Renal pelvis (tissue), 4 donors: Measurements from ENCODE around the gene GSE1. TPM values are rescaled to one million over a fixed set of nuclear protein-coding genes. Genes with fewer than 3 reads are reported as not detected.

ENCODE experiments used
- DNase-seq: peaks from one replicate; pipeline ENCODE4 v3.0.0-alpha.2; 2013
- polyA plus RNA-seq, 3 donors: library from polyadenylated mRNA; unstranded; fragments of 120-200 nt; gene quantifications; one replicate each; pipeline ENCODE4 v1.2.1, GENCODE V29; 2013; ENCODE audit not compliant: insufficient read length in 3 of 3

GSE1 gene
- polyA plus RNA-seq, 3 donors, result 66.7 to 81.1 (median 76.1) TPM

DNA sequence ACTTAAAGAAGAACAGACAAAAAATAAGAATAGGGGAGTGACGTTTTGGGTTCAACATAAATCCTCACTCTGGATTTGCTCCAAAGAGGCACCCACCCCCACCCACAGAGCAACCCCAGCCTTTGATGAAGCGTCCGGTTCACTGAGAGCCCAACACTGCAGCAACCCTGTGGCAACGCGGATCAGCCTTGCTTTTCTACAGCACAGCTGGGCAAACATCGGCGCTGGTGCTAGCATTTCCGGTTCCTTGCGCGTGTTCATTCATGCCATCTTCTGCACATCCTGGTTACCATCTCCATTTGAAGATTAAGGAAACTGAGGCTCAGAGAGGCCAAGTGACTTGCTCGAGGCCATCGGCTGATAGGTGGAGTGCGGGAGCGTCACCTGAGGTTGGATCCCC, 84.3 kb downstream of the GSE1 start:
- DNase-seq, result no peak

DNA sequence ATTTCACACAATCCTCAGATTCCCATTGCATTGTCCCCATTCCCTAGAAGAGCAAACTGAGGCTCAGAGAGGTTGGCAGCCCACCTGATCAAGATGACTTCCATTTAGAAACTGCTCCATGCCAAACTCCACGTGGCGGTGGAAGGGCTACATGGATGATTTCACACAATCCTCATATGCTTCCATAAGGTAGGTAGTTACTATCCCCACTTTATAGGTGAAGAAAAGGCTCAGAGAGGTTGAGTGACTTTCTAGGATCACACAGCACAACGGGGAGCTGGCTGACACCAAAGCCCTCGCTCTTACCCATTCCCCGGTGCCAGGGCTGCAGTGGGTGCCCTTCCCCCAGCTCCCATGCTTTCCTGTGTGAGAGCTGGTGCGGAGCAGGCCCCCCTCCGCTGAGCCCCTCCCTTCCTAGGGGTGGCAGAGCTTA, 85.4 kb downstream of the GSE1 start:
- no peak for DNase-seq

DNA sequence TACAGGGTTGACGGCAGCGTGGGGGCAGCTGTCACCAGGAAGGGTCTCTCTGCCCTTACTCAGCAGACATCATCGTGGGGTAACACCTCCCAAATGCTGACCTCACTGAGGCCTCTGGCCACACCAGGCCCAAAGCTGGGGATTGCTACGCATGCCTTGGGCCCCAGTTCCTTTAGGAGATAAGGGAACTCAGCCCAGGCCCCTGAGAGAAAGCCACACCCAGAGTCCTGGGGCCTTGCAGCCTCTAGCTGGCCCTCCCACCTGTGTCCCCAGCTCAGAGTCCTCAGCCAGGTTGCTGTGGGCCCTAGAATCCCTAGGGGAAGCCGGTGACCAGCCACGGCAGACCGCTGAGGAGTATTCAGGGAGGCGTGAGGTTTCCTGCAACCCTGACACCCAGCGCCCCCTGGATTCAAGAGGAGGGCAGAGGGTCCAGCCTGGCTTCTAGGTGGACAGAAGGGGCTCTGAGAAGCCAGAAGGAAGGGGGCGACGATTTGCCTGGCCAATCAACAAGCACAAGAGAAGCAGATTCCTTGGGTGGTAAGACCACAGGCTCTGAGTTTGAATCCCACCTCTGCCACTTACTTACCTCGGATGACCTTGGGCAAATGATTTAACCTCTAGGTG, 85.9 kb downstream of the GSE1 start:
- DNase-seq, result no peak

DNA sequence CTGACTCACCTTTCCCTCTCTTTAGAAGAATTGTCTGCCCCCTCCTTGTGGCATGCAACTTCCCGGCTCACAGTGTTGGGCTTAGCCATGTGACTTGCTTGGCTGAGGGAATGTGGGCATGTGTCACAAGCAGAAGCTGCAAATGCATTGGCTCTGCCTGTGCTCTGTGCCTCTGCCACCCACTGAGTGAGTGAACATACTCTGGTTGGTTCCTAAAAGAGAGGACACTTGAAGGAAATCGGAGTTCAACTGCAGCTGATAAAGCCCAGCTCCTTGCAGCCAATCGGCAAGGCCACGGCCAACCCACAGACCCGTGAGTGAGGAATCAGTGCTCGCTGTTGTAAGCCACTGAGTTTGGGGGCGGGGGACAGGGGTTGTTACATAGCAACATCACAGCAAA, 86.5 kb downstream of the GSE1 start:
- no peak for DNase-seq

DNA sequence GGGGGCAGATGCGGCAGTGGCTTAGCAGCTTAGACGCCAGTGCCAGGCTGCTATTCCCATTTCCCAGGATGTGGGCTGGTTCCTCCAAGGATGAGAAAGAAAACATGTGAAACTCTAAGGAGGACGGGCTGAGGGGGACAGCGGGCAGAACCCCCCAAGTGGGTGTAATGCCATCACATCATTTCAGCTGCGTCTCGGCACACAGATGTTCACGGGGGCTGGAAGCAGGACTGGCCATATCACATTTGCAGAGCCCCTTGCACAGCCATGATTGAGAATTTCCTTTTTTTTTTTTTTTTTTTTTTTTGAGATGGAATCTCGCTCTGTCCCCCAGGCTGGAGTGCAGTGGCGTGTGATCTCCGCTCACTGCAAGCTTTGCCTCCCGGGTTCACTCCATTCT, 90.9 kb downstream of the GSE1 start:
- DNase-seq, result no peak

DNA sequence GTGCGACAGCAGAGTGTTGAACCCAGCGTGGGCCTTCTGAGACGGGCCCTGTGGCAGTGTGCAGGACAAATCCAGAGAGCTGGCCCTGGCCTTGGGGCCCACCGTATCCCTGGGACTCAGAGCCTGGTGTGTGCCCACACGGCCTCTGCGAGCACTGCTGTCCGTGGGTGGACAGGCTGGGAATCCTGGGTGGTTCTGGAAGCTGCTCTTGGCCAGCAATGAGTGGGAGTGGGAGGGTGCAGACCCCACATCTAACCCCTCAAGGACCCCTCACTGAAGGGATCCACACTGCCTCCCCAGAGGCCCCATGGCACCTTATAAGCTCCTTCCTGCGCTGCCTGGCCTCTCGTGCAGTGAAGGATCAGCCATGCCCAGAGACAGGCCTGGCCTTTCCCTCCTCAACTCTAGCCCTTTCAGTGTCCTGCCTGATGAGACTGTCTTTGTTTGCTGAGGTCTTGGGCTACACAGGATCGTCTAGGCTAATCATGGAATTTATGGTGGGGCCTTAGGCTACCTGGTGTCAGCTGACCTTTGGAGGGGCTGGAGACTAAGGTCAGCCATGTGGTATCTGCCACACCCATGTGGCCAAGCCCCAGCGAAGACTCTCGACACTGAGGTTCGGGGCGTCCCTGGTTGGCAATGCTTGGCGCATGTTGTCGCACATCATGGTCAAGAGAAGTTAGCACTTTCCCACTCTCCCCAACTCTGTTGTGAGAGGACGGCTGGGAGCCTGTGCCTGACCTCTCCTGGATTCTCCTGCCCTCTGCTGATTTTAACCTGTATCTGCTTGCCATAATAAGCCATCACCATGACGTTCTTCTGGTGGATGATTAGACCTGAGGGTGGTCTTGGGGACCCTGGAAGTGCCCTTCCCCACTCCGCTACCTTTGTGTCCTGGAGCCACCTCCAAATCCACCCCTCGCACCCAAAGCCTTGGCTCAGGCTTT, 92.1 kb downstream of the GSE1 start:
- DNase-seq, result no peak

DNA sequence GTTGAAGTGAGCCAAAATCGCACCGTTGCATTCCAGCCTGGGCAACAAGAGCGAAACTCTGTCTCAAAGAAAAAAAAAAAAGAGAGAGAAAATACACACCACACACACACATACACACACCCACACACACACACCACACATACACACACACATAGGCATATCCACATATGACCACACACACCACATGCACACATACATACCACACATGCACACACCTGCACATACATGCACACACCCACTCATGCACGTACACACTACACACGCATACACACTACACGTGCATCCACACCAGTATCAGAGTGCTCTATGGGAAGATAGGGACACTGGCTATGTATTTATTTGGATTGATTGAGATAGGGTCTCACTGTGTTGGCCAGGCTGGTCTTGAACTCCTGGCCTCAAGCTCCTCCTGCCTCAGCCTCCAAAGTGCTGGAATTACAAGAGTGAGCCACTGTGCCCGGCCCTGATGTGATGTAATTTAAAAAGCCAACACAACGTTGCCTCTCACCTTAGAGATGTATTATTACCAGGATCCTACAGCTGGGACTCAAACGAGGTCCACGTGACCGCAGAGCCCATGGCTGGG, 93.4 kb downstream of the GSE1 start:
- no peak for DNase-seq

DNA sequence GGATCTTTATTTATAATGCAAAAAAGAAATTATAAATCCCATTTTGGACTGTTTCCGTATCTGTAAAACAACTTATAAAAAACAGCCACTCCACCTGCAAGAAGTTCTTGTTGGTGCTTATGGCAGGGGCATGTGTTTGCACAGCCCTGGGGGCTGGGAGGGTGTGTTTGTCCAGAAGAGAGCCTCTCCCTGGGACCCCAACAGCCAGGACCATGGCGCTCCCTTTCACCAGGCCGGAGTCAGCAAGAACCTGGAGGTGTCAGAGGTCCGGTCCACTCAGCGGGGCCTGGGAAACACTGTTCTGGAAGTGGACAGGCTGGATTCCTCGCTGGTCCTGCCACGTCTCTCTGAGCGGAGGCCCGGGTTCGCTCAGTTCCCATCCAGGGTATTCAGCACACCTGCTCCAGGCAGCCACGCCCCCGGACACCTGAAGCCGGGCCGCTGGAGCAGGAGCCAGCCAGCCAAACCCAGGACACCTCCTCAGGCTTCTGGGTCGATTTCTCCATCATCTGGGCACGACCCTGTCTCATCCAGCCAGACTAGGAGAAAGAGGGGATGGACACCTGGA, 94.5 kb downstream of the GSE1 start:
- no peak for DNase-seq

DNA sequence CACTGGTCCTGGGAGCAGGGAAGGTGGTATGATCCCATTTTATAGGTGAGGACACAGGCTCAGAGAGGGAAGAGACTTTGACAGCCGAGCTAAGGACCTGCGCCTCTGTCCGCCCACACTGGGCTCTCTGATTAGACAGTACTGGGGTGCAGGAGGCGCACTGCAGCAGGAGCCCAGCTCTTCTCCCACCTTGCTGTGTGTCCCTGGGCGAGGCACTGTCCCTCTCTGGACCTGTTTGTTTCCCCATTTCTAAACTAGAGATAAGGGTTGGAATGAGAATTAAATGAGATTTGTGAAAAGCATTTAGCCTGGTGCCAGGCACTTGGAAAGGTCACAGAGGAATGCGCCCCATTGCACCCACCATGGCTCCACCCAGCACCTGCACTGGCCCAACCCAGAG, 95.2 kb downstream of the GSE1 start:
- DNase-seq, result no peak

DNA sequence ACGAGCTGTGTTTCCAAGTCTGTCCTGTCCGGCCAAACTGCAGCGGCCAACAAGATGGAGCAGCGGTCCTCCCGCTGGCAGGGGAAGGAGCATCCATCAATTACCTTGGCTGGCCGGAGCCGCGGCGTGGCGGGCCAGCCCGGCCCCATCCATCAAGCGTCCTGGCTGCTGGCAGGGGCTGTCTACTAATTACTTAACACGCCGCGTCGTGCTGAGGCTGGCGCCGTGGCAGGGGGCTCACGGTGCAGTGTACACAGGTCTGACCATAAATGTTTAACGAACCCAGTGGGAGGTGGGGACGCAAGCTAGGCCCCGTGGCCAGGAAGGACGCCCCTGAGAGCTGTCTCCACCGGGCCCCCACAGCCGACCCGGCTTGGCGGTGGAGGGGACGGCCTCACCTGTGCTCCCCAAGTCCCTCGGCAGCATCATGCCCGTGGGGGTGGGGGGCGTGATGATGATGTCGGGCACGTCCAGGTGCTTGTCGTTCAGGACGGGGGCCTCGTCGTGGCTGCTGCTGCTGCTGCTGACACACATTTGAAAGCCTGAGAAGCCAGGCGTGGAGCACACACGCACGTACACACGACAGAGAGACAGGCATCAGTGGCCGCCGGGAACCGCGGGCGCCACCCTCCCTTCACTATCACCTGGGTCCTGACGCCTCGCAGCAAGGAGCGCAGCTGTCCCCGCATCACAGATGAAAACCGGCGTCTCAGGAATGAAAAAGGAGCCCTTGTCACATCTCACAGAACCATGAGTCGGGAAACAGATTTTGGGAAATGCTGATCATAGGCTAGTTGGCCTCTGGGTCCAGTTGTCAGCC, 96.9 kb downstream of the GSE1 start:
- DNase-seq, result no peak

DNA sequence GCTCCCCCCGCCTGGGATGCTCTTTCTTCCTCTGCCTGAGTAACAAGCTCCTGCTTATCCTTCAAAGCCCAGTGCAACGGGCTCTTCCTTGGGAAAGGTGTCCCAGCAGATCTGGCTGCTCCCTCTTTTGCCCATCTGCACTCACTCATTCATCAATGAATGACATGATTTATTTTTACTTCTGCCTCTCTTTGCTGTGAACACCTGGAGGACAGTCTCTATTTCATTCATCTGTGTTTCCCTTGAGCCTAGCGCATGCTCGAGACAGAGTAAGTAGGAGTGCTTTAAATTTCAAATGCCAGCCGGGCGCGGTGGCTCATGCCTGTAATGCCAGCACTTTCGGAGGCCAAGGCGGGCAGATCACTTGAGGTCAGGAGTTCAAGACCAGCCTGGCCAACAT, 97.6 kb downstream of the GSE1 start:
- DNase-seq, result no peak

DNA sequence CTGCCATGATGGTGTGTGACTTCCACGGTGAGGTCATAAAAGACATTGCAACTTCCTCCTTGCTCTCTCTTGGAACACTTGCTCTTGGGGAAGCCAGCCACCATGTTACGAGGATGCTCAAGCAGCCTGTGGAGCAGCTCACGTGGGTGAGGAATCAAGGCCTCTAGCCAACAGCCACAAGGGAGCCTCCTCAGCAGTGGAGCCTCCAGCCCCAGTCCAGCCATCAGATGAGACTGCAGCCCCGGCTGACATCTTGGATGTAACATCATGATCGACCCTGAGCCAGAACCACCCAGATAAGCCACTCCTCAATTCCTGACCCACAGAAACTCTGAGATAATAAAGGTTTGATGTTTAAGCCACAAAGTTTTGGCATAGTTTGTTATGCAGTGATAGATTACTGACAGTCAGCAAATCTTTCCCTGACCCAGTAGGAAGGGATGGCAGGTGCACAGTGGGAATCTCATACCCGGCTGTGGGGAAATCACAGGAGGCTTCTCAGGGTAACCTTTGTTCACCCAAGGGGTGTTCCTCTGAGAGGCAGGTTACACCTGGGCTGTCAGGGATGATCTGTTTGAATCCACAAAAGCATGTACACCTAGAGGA, 99.0 kb downstream of the GSE1 start:
- no peak for DNase-seq

DNA sequence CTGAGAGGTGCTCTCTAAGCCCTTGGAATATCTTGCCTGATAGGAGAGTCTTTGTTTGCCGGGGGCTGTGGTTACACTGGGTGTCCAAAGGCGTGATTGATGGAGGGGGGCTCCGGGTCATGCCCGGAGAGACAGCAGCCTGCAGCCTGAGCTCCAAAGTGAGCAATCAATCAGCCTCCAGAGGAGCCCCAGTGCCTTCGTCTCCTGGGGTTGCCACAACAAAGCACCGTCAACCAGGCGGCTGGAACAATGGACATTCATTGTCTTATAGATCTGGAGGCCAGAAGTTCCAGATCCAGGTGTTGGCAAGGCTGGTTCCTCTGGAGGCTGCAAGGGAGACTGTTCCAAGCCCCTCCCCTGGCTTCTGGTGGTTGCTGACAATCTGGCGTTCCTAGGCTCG, 99.7 kb downstream of the GSE1 start:
- no peak for DNase-seq

DNA sequence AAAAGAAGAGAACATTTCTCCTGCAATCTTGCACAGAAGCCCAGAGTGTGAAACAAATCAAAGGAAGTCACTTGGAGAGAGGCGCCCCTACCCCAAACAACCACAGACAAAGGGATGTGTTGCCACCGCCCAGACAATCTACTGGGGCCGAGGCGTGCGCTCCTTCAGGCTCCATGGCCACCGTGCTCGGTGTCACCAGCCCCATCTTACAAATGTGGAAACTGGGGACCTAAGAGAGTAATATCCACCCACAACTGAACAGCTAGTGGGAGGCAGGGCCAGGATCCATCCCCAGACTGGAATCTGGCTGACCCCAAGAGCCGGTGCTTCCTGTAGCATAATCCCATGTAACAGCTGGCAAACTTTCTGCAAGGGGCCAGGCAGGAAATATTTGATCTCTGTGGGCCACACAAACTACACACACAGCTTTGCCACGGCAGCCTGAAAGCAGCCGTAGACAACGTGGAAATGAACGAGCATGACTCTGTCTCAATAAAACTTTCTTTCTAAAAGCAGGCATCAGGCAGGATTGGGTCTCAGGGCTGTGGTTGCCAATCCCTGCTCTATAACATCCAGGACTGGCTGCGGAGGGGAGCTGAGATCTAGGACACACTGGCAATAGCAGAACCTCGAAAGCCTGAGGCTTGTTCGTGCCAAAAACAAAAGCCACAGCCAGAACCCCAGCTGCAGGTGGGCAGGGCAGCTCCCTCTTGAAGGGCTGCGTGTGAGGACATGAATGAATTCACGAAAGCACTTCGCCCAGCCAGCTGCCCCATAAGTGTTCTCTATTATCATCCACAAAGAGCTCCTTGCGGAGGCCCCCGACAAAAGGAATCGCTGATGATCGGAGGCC, 102.3 kb downstream of the GSE1 start:
- DNase-seq, result no peak

DNA sequence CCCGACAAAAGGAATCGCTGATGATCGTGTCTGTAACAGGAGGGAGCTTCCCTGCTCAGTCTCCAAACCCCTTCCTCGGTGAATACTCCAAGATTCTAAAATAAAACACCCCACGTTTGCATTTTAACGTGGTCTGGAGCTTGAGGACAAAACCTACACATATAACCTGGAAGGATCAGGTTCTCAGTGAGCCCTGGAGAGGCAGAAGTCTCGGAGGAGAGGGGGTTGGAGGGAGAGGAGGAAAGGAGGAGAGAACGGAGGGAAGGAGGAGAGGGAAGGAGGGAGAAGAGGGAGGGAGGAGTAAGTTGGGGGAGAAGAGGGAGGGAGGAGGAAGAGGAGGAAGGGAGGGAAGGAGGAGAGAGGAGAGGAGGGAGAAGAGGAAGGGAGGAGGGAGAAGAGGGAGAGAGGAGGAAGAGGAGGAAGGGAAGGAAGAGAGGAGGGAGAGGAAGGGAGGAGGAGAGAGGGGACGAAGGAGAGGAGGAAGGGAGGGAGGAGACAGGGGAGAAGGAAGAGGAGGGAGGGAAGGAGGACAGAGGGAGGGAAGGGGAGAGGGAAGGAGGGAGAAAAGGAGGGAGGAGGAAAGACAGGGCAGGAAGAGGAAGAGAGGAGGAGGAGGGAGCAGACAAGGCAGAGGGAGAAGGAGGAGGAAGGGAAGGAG, 103.0 kb downstream of the GSE1 start:
- no peak for DNase-seq

DNA sequence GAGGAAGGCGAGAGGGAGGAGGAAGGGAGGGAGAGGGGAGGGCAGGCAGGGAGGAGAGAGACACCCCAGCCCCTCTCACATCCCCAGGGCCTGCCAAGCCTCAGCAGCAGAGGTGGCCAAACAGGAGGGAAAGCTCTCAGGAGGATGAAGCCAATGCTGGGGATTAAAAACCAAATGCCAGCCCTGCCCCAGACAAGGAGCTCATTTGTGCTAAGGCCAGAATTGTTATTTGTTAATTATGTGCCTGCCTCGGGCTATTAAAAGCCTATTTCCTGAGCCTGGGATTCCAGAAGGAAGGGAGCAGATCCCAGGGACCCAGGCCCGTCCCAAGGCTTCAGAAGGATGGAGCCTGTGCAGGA, 103.5 kb downstream of the GSE1 start:
- DNase-seq, result no peak

DNA sequence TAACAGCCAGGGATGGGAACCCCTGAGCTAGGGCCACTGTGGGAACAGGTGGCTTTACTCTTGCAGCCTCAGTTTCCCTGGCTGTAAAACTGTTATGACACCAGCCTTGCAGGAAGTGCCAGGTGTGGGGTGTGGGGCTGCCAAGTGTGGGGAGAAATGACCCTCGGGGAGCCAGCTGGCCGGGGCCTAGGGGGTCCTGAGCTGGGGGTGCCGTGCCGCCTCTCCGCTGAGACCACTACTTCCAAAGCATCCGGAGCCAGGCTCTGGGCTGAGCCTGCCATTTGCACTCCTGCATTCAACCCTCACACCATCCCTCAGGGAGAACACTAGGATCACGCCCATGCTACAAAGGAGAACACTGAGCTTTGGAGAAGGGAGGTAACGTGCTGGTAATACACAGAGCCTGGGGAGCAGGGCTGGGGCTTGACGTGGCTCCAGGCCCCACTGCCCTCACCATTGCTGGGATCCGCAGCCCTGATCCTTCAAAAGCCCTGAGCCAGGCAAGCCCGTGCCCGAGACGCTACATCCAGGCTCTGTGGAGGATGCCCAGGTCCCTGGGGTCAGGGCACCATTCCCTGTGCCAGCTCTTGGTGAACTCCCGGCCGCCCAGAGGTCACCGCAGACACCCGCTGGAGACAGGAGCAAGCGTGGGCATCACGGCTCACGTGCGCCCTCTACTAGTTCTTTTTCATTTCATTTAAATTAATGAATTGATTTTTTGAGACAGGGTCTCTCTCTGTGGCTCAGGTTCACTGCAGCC, 104.5 kb downstream of the GSE1 start:
- DNase-seq, result peak; percentile 61

DNA sequence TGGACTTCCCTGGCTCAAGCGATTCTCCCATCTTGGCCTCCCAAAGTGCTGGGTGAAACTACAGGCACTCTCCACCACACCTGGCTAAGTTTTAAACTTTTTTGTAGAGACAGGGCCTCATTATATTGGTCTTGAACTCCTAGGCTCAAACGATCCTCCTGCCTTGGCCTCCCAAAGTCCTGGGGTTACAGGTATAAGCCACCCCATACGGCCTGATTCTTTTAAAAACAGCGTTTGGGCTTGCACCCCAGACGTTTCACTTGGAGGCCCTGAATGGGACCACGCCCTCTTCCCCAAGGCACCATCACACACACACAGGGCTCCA, 105.0 kb downstream of the GSE1 start:
- DNase-seq, result no peak

DNA sequence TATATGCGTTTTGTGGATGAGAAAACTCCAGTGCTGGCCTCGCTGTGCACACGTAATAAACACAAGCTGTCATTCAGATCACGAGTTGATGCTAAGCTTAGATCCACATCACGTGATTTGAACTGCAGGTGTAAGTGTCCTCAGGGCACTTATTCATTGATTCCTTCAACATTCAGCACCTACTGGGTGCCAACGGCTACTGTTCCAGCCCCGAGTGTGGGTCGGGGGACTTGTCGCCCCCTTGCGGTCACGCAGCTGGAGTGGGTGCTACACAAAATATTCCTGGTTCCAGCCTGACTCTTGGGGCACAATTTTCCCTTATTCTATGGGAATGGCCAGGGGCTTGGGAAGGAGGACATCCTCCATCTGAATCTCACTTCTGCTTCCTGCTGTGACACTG, 105.6 kb downstream of the GSE1 start:
- no peak for DNase-seq
